NOMO-1 treated with dmso at 0.1 percent for 144 hours (cell line): ENCODE measurements around the gene DNTT.

Experiments used
- DNase-seq: peaks from one replicate; lab custom pipeline; 2025; ENCODE audit not compliant: unreplicated experiment; lab: John Stamatoyannopoulos, UW

The DNTT gene

DNA sequence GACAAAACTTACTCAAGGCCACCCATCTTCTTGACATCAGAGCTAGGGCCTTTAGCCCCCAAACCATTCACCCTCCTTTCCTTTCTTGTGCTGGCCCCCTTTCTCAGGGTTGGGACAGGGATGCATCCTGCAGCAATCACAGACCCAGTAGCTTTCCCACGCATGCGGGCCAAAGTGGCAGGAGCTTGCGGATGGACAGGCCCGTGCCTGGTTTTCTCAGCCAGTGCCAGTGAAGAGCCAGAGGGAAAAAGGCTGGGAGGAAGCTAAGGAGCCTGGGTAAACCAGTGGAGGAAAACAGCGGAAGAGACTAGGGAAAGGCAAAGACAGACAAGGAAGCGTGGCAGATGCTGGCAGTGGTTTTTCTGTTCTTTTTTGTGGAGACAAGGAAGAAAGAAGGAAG is 27.8 kb upstream of the DNTT start:
- no peak for DNase-seq

- DNase-seq: no peak
Measured at GRCh38 chr10:96276831-96277230, 27.4 kb upstream of the DNTT start.

DNA sequence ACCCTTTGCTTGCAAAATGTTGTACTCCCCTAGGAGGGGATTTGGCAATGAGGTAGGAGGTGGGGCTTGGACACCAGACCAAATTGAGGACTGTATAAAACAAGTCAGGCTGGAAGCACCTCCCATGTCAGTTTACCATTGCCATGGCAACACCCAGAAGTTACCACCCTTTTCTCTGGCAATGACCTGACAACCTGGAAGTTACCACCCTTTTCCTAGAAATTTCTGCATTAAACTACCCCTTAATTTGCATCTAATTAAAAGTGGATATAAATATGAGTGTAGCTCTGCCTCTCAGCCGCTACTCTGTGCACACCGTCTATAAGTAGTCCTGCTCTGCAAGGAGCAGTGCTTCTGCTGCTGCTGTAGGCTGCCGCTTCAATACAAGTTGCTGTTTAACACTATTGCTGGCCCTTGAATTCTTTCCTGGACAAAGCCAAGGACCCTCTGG is 25.0 kb upstream of the DNTT start:
- no peak for DNase-seq

DNA sequence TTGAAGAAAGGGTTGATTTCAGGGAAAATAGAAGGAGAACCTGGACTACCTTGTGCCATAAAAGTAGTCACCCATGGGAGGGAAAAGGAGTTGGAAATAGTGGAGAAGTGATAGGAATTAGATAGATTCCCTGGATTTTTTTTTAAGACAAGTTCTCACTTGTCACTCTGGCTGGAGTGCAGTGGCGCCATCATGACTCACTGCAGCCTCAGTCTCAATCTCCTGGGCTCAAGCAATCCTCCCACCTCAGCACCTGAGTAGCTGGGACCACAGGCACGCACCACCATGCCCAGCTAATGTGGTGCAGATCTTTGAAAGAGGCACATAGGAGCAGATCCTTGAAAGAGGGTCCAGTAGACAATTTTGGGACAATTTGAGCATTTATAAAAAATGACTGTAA is 23.4 kb upstream of the DNTT start:
- DNase-seq: no peak

DNA sequence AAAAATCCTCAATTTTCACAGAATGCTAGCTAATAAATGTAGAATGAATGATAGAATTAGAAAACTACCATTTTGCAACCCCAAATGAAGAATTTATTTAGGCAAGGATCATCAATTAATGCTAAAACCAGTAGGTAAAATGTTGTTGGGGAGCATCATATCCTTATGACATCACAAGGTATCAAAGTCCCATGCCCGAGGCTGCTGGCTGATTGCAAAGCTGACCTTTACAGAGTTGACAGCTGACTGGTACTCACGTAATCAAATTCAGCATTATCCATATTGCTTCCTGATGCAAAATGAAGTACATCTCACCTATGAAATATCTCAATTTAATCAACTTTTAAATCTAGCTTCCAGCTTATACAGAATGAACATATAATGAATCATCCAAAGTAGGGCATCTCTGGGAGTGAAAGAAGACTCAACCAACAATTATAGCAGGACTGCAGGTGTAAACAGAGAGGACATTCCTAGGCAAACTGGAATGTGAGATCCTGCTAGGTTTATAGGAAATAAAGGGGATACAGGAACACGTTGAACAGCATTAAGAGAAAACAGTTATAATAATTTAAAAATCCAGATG is 22.7 kb upstream of the DNTT start:
- DNase-seq: no peak

GRCh38 chr10:96283351-96283750 is 20.9 kb upstream of the DNTT start:
- DNase-seq: no peak

DNA sequence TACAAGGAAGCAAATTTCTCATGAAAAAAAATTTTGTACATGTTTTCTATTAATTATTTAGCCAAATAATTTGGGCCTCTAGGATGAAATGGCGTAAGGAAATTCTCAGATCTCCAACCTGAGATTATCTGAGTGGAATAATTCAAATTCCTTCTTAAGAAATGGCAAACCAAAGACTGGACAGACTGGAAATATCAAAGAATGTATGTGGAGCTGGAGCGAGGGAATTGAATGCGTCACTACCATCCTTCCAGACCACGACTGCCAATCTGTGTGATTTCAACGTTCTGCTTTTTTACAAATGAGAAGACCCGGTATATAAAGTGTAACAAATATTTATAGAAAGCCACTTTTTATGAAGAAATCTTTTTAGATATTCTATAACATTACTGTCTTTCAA is 20.5 kb upstream of the DNTT start:
- no peak for DNase-seq

DNA sequence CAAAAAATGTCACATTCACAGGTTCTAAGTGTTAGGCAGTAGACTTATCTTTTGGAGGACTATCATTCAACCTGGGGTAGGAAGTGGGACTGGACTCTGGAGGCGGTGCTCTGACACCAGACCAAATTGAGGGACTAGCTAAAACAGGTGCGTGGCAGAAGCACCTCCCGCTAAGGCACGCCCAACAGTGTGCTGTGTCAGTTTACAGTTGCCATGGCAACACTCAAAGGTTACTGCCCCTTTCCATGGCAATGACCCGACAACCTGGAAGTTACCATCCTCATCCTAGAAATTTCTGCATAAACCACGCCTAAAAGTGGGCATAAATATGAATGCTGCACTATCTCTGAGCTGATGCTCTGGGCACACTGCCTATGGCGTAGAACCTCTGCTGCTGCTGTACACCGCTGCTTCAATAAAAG is 18.9 kb upstream of the DNTT start:
- DNase-seq: no peak

GRCh38 chr10:96287392-96288105 is 16.7 kb upstream of the DNTT start:
- no peak for DNase-seq

- no peak for DNase-seq
Measured at GRCh38 chr10:96288151-96288621, 16.0 kb upstream of the DNTT start.

- no peak for DNase-seq
Measured at GRCh38 chr10:96289218-96289910, 14.9 kb upstream of the DNTT start.

DNA sequence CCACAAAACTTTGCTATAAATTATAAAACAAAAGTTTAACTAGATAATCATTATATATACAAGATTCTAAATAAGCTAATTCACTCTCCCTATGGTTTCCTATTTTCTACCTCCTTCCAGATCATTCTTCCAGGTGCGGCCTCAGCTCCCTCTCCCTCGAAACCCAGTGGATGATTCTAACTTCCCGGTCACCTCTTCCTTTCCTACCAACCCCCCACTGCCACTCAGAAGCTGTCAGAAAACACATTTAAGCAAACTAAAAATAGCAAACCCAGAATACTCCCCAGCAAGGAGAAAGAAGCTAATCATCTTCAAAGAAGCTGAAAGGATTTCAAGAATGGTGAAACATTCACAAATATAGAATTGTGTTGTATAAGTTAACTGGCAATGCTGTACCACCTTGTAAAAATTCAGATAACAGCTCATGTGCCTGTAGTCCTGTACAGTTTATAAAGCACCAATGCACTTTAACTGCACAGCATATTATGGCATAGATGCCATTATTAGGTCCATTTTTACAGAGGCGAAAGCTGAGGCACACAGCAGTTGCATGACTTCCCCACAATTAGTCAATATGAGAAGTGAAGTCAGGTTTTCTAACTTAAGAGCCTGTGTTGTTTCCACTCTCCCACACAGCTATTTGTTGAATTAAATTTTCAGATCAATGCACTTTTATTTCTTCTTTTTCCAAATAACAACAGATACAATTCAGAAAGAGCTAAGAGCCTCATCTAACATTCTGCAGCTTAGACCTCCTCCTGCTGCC is 13.7 kb upstream of the DNTT start:
- DNase-seq: no peak

GRCh38 chr10:96292971-96293920 is 11.0 kb upstream of the DNTT start:
- DNase-seq: no peak

- DNase-seq: no peak
Measured at GRCh38 chr10:96295475-96295874, 8.8 kb upstream of the DNTT start.

- no peak for DNase-seq
Measured at GRCh38 chr10:96297486-96297885, 6.7 kb upstream of the DNTT start.

DNA sequence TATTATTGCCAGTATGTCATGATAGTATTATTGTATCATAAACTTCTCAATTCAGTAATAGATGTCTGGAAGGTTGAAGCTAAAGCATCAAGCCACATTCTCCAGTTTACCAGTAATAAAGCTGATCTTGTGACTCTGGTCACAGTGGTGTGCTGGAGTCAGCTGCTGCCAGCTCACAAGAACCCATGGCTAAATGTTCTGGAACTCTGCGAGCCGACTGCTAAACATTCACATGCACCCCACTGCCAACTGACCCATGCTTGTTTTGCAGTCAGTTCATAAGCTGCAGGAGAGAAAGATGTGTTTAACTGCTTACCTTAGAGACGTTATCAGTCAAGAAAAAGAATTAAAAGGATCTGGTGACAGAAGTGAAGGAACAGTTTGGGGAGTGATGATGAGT is 5.9 kb upstream of the DNTT start:
- DNase-seq: no peak

GRCh38 chr10:96299383-96299782 is 4.9 kb upstream of the DNTT start:
- DNase-seq: no peak

DNA sequence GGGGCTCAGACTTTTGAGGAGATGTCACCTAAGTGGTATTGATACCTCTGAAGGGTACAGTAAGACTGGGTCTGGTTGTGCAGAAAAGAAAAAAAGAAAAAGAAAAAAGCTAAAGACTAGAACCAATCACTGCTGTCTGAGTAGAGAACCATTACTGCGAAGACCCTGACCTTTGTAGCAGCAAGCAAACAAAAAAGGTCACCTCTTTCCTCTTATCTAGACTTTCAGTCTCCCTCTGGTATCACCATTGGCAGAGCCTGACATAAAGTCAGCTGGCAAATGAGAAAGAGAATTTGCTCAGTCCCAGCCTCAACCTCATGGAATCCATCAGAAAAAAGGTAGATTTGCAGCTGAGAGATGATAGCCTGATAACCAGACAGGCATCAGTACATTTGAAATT is 2.6 kb upstream of the DNTT start:
- no peak for DNase-seq

DNA sequence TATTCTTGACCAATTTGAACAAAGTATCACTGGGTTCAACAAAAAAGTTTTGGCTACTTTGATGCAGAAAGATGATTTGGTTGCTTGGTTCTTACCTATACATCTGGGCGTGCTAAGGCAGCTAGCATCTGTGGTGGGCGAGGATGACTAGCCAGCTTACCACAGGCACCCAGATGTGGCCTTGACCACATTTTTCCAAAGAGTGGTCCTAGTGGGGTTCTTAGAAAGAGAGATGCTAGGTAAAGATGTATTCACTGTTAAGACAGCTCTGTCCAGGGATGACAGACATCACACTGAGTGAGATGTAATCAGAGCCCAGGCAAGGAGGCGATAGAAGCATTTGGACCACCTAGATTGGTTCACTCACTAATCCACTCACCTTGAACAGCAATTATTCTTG is 785 bp downstream of the DNTT start:
- no peak for DNase-seq

DNA sequence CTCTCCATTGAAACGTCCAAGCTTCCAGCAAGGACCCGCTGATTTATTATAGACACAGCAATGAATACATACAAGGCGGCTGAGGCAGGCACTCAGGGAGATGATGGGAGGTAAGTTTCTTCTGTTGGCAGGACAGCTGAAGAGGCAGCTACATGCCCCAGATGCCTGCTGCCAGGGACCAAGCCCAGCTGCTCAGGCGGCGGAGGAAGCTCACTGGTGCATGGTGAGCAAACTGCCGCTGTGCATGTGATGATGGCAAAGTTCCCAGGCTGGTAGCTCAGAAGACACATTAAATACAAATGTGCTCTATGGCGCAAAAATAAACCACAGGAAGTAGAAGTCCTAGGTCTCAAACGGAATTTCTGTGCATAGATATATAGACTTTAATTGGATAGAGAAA is 2.3 kb downstream of the DNTT start:
- no peak for DNase-seq
